DND-41 (cell line): Measurements from ENCODE around the gene RNASE4.
"Not testable (repeated sequence)": the region's sequence is repeated elsewhere in the genome, so short reads cannot be mapped to it uniquely, and the experiment has no call there.

Experiments used
- ATAC-seq: fragments of 200-7000 bp; cut with Tn5 transposase; 3 replicates; pipeline ENCODE4 v1.9.1; 2021; ENCODE audit warnings: low read depth; ENCODE audit not compliant: insufficient read depth
- DNase-seq: peaks from one replicate; pipeline ENCODE4 v3.0.0-alpha.2; 2020
- H2AFZ ChIP-seq: 2 replicates; pipeline ENCODE4 v1.6.0; 2012; ENCODE audit warnings: low read depth, low read length
- H3K27ac ChIP-seq: 2 replicates; pipeline ENCODE4 v1.5.1; 2012; ENCODE audit warnings: low read length, inconsistent platforms
- H3K27me3 ChIP-seq: fragments of 200-600 bp; sonication (generic); 2 replicates; pipeline ENCODE4 v1.6.0; 2012; ENCODE audit warnings: low read length, mild to moderate bottlenecking, inconsistent platforms; ENCODE audit not compliant: insufficient read depth, poor library complexity
- H3K36me3 ChIP-seq: 2 replicates; pipeline ENCODE4 v1.5.1; 2012; ENCODE audit warnings: low read length, inconsistent platforms; ENCODE audit not compliant: insufficient read depth
- H3K4me1 ChIP-seq: 2 replicates; pipeline ENCODE4 v1.5.1; 2012; ENCODE audit warnings: mild to moderate bottlenecking, low read length; ENCODE audit not compliant: insufficient read depth
- H3K4me2 ChIP-seq: 2 replicates; pipeline ENCODE4 v1.6.0; 2012; ENCODE audit warnings: mild to moderate bottlenecking, moderate library complexity, low read length, inconsistent platforms; ENCODE audit not compliant: insufficient read depth
- H3K4me3 ChIP-seq, 2 experiments: fragments of 200-600 bp in 1 of 2; shearing (Covaris generic) in 1 of 2; 2 replicates each; pipeline ENCODE4 v1.5.1; 2012 to 2016; ENCODE audit warnings: inconsistent platforms in 2 of 2, low read length in 2 of 2, mild to moderate bottlenecking in 2 of 2, low read depth in 1 of 2, moderate library complexity in 1 of 2
- H3K79me2 ChIP-seq: 2 replicates; pipeline ENCODE4 v1.6.0; 2012; ENCODE audit warnings: low read length, inconsistent platforms; ENCODE audit not compliant: insufficient read depth
- H3K9ac ChIP-seq: 2 replicates; pipeline ENCODE4 v1.6.0; 2012; ENCODE audit warnings: low read depth, mild to moderate bottlenecking, inconsistent platforms, low read length, moderate library complexity
- H3K9me3 ChIP-seq: 2 replicates; pipeline ENCODE4 v1.5.1; 2012; ENCODE audit warnings: low read length, moderate library complexity, mild to moderate bottlenecking, inconsistent platforms; ENCODE audit not compliant: insufficient read depth, severe bottlenecking
- H4K20me1 ChIP-seq: 2 replicates; pipeline ENCODE4 v1.6.0; 2012; ENCODE audit warnings: low read length; ENCODE audit not compliant: insufficient read depth
- CTCF ChIP-seq: IDR thresholded peaks from 2 replicates; pipeline ENCODE4 v1.5.1; 2012; ENCODE audit warnings: borderline replicate concordance, low read length, moderate library complexity, mild to moderate bottlenecking; ENCODE audit not compliant: poor library complexity, severe bottlenecking; ENCODE audit errors: extremely low read depth
- EZH2 ChIP-seq: IDR thresholded peaks from 3 replicates; pipeline ENCODE4 v1.6.1; 2012; ENCODE audit warnings: borderline replicate concordance, low read depth, mild to moderate bottlenecking, moderate library complexity, low read length, inconsistent platforms; ENCODE audit not compliant: severe bottlenecking

Gene RNASE4

GRCh38 chr14:20734430-20734806 lies 50.1 kb downstream of the RNASE4 start:
- DNase-seq (no peak), ATAC-seq (no peak)
- H3K4me2 ChIP-seq, result no peak overlapping the region
- H3K27me3 ChIP-seq, result no peaks in the 10 kb centered on the region
- H4K20me1 ChIP-seq, result no peaks in the 10 kb centered on the region
- TF ChIP-seq CTCF (no peak), EZH2 (no peak)
- H3K36me3 ChIP-seq, result no peaks in the 10 kb centered on the region
- no peaks in the 10 kb centered on the region for H3K4me1 ChIP-seq
- no peaks in the 10 kb centered on the region for H3K9me3 ChIP-seq
- no peak overlapping the region for H3K4me3 ChIP-seq
- H3K9ac ChIP-seq, result no peak overlapping the region
- no peak overlapping the region for H2AFZ ChIP-seq
- H3K79me2 ChIP-seq, result no peaks in the 10 kb centered on the region
- H3K27ac ChIP-seq, result no peak overlapping the region

- DNase-seq, H3K4me3 ChIP-seq, ATAC-seq, H3K36me3 ChIP-seq, H4K20me1 ChIP-seq, H3K79me2 ChIP-seq, H3K4me1 ChIP-seq, H3K9ac ChIP-seq, H3K4me2 ChIP-seq, H3K9me3 ChIP-seq, H3K27me3 ChIP-seq, H3K27ac ChIP-seq, H2AFZ ChIP-seq: not testable (repeated sequence)
Measured at GRCh38 chr14:20738292-20738691, 53.9 kb downstream of the RNASE4 start.

- H3K9me3 ChIP-seq, result no peaks in the 10 kb centered on the region
- H4K20me1 ChIP-seq, result no peaks in the 10 kb centered on the region
- TF ChIP-seq EZH2 (no peak), CTCF (no peak)
- no peak overlapping the region for H3K27ac ChIP-seq
- no peaks in the 10 kb centered on the region for H3K4me1 ChIP-seq
- H3K27me3 ChIP-seq, result no peaks in the 10 kb centered on the region
- H2AFZ ChIP-seq, result no peak overlapping the region
- no peaks in the 10 kb centered on the region for H3K79me2 ChIP-seq
- no peak overlapping the region for H3K4me2 ChIP-seq
- no peak overlapping the region for H3K4me3 ChIP-seq
- ATAC-seq, result no peak
- DNase-seq, result no peak
- no peaks in the 10 kb centered on the region for H3K36me3 ChIP-seq
- H3K9ac ChIP-seq, result no peak overlapping the region
Measured at GRCh38 chr14:20742132-20742531, 57.8 kb downstream of the RNASE4 start.

- ATAC-seq (no peak), DNase-seq (no peak)
- H3K79me2 ChIP-seq, result no peaks in the 10 kb centered on the region
- H3K9ac ChIP-seq, result no peak overlapping the region
- TF ChIP-seq EZH2 (no peak), CTCF (no peak)
- H3K4me1 ChIP-seq, result no peaks in the 10 kb centered on the region
- no peak overlapping the region for H3K27ac ChIP-seq
- H3K36me3 ChIP-seq, result no peaks in the 10 kb centered on the region
- no peak overlapping the region for H3K4me2 ChIP-seq
- H4K20me1 ChIP-seq, result no peaks in the 10 kb centered on the region
- no peak overlapping the region for H2AFZ ChIP-seq
- no peak overlapping the region for H3K4me3 ChIP-seq
- H3K27me3 ChIP-seq, result no peaks in the 10 kb centered on the region
- no peaks in the 10 kb centered on the region for H3K9me3 ChIP-seq
Measured at GRCh38 chr14:20743556-20743955, 59.2 kb downstream of the RNASE4 start.
